ENCODE results near the gene ARHGAP24. TPM values are rescaled to one million over a fixed set of nuclear protein-coding genes. Genes with fewer than 3 reads are reported as not detected.

Gene ARHGAP24
- total RNA-seq, 2 experiments from 2014 or later, result 0.22 to 0.70 TPM

DNA sequence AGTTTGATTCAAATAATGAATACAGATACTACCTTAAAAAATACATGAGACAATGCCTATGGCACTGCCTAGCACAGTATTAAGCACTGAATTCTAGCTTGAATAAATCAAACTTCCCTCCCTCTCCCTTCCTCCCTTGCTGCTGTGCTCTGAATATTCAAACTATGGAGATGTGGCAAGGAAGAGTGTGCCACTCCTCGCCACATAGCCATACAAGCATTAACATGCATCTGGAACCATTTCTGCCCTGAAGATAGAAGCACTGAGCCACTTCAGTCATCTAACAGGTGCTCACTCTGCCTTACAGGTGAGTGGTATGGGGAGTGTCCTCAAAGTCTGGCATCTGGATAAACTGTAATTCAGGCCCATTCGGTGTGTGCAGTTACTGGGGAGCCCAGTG, 276.9 kb downstream of the ARHGAP24 start:
- no peak for DNase-seq
- CTCF ChIA-PET, result no interaction called here

DNA sequence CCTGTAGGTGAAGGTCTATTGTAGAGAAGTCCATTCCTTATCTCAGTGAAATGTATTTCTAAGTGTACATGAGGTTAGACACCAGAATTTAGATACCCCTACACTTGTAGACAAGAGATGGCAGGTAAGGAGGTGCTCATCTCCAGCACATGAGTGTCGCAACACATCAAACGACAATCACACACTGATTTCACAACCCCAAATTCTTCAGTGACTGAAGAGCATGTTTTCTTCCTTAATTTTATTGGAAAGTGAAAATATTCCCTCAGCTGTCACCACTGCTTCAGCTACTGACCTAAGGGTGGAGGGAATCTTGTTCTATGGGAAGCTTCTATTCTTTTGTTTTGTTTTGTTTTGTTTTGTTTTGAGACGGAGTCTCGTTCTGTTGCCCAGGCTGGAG, 280.3 kb downstream of the ARHGAP24 start:
- no peak overlapping the region for H3K4me3 Mint-ChIP-seq
- intact Hi-C loops (cut with micrococcal nuclease), result no loop called here
- no peaks in the 10 kb centered on the region for H3K27me3 Mint-ChIP-seq
- H3K27ac Mint-ChIP-seq, result no peak overlapping the region
- H3K36me3 Mint-ChIP-seq (ENCODE audit: low read depth), result no peaks in the 10 kb centered on the region
- POLR2A ChIA-PET, result no interaction called here
- ATAC-seq (no peak), DNase-seq (no peak)
- CTCF ChIA-PET, result interaction anchor here (1.5 kb wide), 1 partner anchor 214 kb away, joined by 5 read pairs; no protein-coding TSS in a partner anchor
- no peaks in the 10 kb centered on the region for H3K9me3 Mint-ChIP-seq
- TF ChIP-seq, protein P1, sequence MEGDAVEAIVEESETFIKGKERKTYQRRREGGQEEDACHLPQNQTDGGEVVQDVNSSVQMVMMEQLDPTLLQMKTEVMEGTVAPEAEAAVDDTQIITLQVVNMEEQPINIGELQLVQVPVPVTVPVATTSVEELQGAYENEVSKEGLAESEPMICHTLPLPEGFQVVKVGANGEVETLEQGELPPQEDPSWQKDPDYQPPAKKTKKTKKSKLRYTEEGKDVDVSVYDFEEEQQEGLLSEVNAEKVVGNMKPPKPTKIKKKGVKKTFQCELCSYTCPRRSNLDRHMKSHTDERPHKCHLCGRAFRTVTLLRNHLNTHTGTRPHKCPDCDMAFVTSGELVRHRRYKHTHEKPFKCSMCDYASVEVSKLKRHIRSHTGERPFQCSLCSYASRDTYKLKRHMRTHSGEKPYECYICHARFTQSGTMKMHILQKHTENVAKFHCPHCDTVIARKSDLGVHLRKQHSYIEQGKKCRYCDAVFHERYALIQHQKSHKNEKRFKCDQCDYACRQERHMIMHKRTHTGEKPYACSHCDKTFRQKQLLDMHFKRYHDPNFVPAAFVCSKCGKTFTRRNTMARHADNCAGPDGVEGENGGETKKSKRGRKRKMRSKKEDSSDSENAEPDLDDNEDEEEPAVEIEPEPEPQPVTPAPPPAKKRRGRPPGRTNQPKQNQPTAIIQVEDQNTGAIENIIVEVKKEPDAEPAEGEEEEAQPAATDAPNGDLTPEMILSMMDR (IDR thresholded peaks at IDR 0.05), result no peak
- no peaks in the 10 kb centered on the region for H3K4me1 Mint-ChIP-seq (ENCODE audit: low read depth)

More for the DNA sequence above, 276.9 kb downstream of the ARHGAP24 start:
- Mint-ChIP-seq H3K9me3 (no peaks in the 10 kb centered on the region), H3K27me3 (no peaks in the 10 kb centered on the region), H3K4me3 (no peak overlapping the region), H3K4me1 (ENCODE audit: low read depth) (no peaks in the 10 kb centered on the region), H3K27ac (no peak overlapping the region), H3K36me3 (ENCODE audit: low read depth) (no peaks in the 10 kb centered on the region)
- POLR2A ChIA-PET, result no interaction called here
- ATAC-seq, result no peak
- TF ChIP-seq, protein P1 (IDR thresholded peaks at IDR 0.05), result no peak
- intact Hi-C loops (cut with micrococcal nuclease), result no loop called here

DNA sequence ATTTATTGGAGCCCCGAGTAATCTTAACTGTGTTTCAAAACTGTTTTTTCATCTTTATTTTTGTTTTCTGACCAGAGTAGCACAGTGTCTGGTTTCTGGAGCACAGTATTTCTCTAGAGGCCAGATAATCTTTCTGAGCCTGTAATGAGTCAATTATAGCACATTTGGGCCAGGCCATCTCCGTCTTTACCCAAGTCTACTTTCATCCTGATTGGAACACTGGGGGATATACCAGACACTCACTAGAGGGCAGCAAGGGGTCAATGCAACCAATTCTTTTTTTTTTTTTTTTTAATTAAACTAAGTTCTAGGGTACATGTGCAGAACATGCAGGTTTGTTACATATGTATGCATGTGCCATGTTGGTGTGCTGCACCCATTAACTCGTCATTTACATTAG, 282.0 kb downstream of the ARHGAP24 start:
- no peaks in the 10 kb centered on the region for H3K27me3 Mint-ChIP-seq
- POLR2A ChIA-PET, result no interaction called here
- intact Hi-C loops (cut with micrococcal nuclease), result no loop called here
- H3K4me3 Mint-ChIP-seq, result no peak overlapping the region
- ATAC-seq (no peak), DNase-seq (no peak)
- no peaks in the 10 kb centered on the region for H3K36me3 Mint-ChIP-seq (ENCODE audit: low read depth)
- H3K9me3 Mint-ChIP-seq, result no peaks in the 10 kb centered on the region
- TF ChIP-seq, protein P1 (IDR thresholded peaks at IDR 0.05), result no peak
- no peak overlapping the region for H3K27ac Mint-ChIP-seq
- CTCF ChIA-PET, result interaction anchor here (1.5 kb wide), 1 partner anchor 212 kb away, joined by 5 read pairs; no protein-coding TSS in a partner anchor
- H3K4me1 Mint-ChIP-seq (ENCODE audit: low read depth), result no peaks in the 10 kb centered on the region

DNA sequence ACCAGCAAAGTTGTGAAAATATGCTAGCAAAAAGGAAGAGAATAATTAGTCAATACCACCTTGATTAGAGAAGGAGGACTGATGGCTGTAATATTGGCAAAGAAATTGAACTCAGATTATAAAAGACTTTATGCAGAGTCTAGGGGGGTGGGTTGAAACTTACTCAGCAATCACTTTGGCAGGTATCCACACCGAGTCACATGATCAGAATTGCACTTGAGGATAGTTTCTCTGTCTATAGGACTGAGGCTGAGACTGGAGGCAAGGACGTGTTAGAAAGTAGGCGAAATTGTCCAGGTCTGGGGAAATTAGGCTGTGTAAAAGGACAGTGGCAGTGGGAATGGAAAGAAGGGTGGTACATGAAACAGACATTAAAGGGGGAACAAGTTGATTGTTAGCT, 284.4 kb downstream of the ARHGAP24 start:
- H3K27ac Mint-ChIP-seq, result no peak overlapping the region
- CTCF ChIA-PET, result no interaction called here
- intact Hi-C loops (cut with micrococcal nuclease), result no loop called here

DNA sequence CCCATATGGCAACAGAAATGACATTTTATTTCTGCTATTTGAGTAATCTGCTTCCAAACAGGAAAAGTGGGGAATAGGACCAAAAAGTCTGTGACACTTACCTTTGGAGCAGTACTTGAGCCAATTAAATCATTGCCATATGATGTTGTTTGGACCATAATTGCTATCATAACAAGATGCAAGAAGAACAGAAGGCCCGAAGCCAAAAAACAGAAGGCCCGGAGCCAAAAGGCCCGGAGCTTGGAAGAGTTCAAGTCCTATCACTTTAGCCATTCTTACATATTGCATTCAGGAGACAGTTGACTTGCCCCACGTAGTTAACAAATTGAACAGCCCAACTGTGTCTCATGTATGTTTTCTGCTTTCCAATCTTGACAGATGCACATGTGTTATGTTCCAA, 285.6 kb downstream of the ARHGAP24 start:
- Mint-ChIP-seq H3K27me3 (no peaks in the 10 kb centered on the region), H3K4me1 (ENCODE audit: low read depth) (no peaks in the 10 kb centered on the region), H3K27ac (no peak overlapping the region), H3K4me3 (no peak overlapping the region), H3K36me3 (ENCODE audit: low read depth) (no peaks in the 10 kb centered on the region), H3K9me3 (no peaks in the 10 kb centered on the region)
- TF ChIP-seq, protein P1 (IDR thresholded peaks at IDR 0.05), result no peak
- no peak for ATAC-seq
- ChIA-PET CTCF (no interaction called here), POLR2A (no interaction called here)
- intact Hi-C loops (cut with micrococcal nuclease), result no loop called here
- no peak for DNase-seq

More for the DNA sequence above, 284.4 kb downstream of the ARHGAP24 start:
- TF ChIP-seq, protein P1 (IDR thresholded peaks at IDR 0.05), result no peak
- H3K4me3 Mint-ChIP-seq, result no peak overlapping the region
- no peaks in the 10 kb centered on the region for H3K27me3 Mint-ChIP-seq
- ATAC-seq, result no peak
- H3K36me3 Mint-ChIP-seq (ENCODE audit: low read depth), result no peaks in the 10 kb centered on the region
- no peak for DNase-seq
- POLR2A ChIA-PET, result no interaction called here
- no peaks in the 10 kb centered on the region for H3K9me3 Mint-ChIP-seq
- no peaks in the 10 kb centered on the region for H3K4me1 Mint-ChIP-seq (ENCODE audit: low read depth)
